HCT116 (cell line): ENCODE data around the gene TMEM247. TPM values are rescaled to one million over a fixed set of nuclear protein-coding genes. Genes with fewer than 3 reads are reported as not detected.

Experiments
- ATAC-seq: fragments of 200-7000 bp; cut with Tn5 transposase; 2 replicates; pipeline ENCODE4 v1.9.1; 2020; ENCODE audit warnings: mild to moderate bottlenecking, moderate library complexity
- BruUV-seq: library from RNA; stranded (reverse); fragments of 400-500 nt; replicated peaks from 2 replicates; lab custom pipeline; 2021; lab: Mats Ljungman, UMichigan
- CTCF ChIA-PET: fragments of 300-600 bp; sonication (Branson Sonifier 250); formaldehyde crosslinking; loops from one replicate; lab custom pipeline; 2021; ENCODE audit warnings: antibody characterized with exemption; lab: Charles Lee
- POLR2A ChIA-PET: fragments of 300-600, 350-600 bp; sonication (Branson Sonifier 250); formaldehyde crosslinking; loops from one replicate; lab custom pipeline; 2021; ENCODE audit warnings: antibody characterized with exemption; lab: Charles Lee
- RAD21 ChIA-PET, 2 experiments: fragments of 300-600 bp; sonication (Branson Sonifier 250); formaldehyde crosslinking; loops; one replicate each; lab custom pipeline; 2023; ENCODE audit warnings: low total read pairs in 2 of 2; ENCODE audit not compliant: uncharacterized antibody in 2 of 2, unreplicated experiment in 2 of 2, low non-redundant PET in 1 of 2; lab: Charles Lee
- DNase-seq: peaks from one replicate; pipeline ENCODE4 v3.0.0-alpha.2; 2010; ENCODE audit warnings: low read depth, low spot score
- H2AFZ ChIP-seq: fragments of 200-600 bp; shearing (Covaris generic), sonication (generic); 2 replicates; pipeline ENCODE4 v1.6.1; 2017; ENCODE audit warnings: low read depth, mixed run types, mixed read lengths, antibody characterized with exemption, low read length; ENCODE audit not compliant: poor library complexity, severe bottlenecking
- H3K27ac ChIP-seq: 2 replicates; pipeline ENCODE4 v1.5.1; 2012; ENCODE audit warnings: low read depth, low read length
- H3K27me3 ChIP-seq: fragments of 200-600 bp; sonication (generic); 2 replicates; pipeline ENCODE4 v1.6.1; 2016; ENCODE audit warnings: mixed run types, low read length, mixed read lengths; ENCODE audit not compliant: insufficient read depth
- H3K36me3 ChIP-seq, 2 experiments: fragments of 200-500 bp in 1 of 2; fragments of 200-600 bp in 1 of 2; sonication (Bioruptor generic) in 1 of 2; sonication (generic) in 1 of 2; 2 replicates each; pipeline versions ENCODE4 v1.5.1 to v1.6.1; 2014 to 2016; ENCODE audit warnings: low read length in 2 of 2, inconsistent platforms in 1 of 2, mixed read lengths in 1 of 2, mixed run types in 1 of 2; ENCODE audit not compliant: insufficient read depth in 2 of 2, control insufficient read depth in 1 of 2
- H3K4me1 ChIP-seq, 2 experiments: fragments of 200-600 bp in 1 of 2; sonication (generic) in 1 of 2; 2 replicates each; pipeline versions ENCODE4 v1.5.1 to v1.6.1; 2012 to 2017; ENCODE audit warnings: low read length in 2 of 2, inconsistent platforms in 1 of 2, mild to moderate bottlenecking in 1 of 2, mixed read lengths in 1 of 2, mixed run types in 1 of 2, moderate library complexity in 1 of 2; ENCODE audit not compliant: insufficient read depth in 2 of 2, control insufficient read depth in 1 of 2
- H3K4me2 ChIP-seq: fragments of 200-600 bp; sonication (generic); 2 replicates; pipeline ENCODE4 v1.6.1; 2017; ENCODE audit warnings: mixed run types, low read length, mixed read lengths
- H3K4me3 ChIP-seq, 2 experiments: fragments of 200-600 bp in 1 of 2; sonication (generic) in 1 of 2; replicated peaks in 1 of 2; 2 replicates each; pipeline ENCODE4 v1.5.1; 2011 to 2016; ENCODE audit warnings: low read length in 2 of 2, control low read depth in 1 of 2, low read depth in 1 of 2, mild to moderate bottlenecking in 1 of 2, mixed read lengths in 1 of 2, mixed run types in 1 of 2
- H3K79me2 ChIP-seq: fragments of 200-600 bp; sonication (generic); 2 replicates; pipeline ENCODE4 v1.6.1; 2017; ENCODE audit warnings: mild to moderate bottlenecking, mixed run types, low read length, moderate library complexity, mixed read lengths; ENCODE audit not compliant: insufficient read depth
- H3K9ac ChIP-seq: fragments of 200-600 bp; sonication (generic); 2 replicates; pipeline ENCODE4 v1.6.1; 2016; ENCODE audit warnings: low read length, mixed read lengths
- H3K9me2 ChIP-seq: fragments of 200-600 bp; sonication (generic), shearing (Covaris generic); 2 replicates; pipeline ENCODE4 v1.6.1; 2017; ENCODE audit warnings: mixed run types, mild to moderate bottlenecking, moderate library complexity; ENCODE audit not compliant: insufficient read depth
- H3K9me3 ChIP-seq, 2 experiments: fragments of 200-500 bp in 1 of 2; fragments of 200-600 bp in 1 of 2; sonication (Bioruptor generic) in 1 of 2; sonication (generic) in 1 of 2; 2 replicates each; pipeline ENCODE4 v1.6.1; 2014 to 2017; ENCODE audit warnings: low read length in 2 of 2, mixed read lengths in 2 of 2, inconsistent platforms in 1 of 2, low read depth in 1 of 2, mild to moderate bottlenecking in 1 of 2, mixed run types in 1 of 2, moderate library complexity in 1 of 2; ENCODE audit not compliant: control insufficient read depth in 1 of 2, insufficient read depth in 1 of 2
- H4K20me1 ChIP-seq: fragments of 200-600 bp; sonication (generic), shearing (Covaris generic); 2 replicates; pipeline ENCODE4 v1.6.1; 2017; ENCODE audit warnings: mixed run types, mild to moderate bottlenecking, moderate library complexity; ENCODE audit not compliant: insufficient read depth
- CBX3 ChIP-seq: IDR thresholded peaks from 2 replicates; pipeline ENCODE4 v1.6.1; 2012; ENCODE audit warnings: low read depth
- ELF1 ChIP-seq: IDR thresholded peaks from 2 replicates; pipeline ENCODE4 v1.6.1; 2012; ENCODE audit warnings: low read depth, borderline replicate concordance
- EZH2 ChIP-seq: fragments of 200-600 bp; sonication (generic); IDR thresholded peaks from 2 replicates; pipeline ENCODE4 v1.6.1; 2017; ENCODE audit warnings: antibody characterized with exemption, mixed run types
- EZH2phosphoT487 ChIP-seq: fragments of 200-600 bp; IDR thresholded peaks from 2 replicates; pipeline ENCODE4 v1.6.1; 2018; ENCODE audit warnings: antibody characterized with exemption, borderline replicate concordance
- FOSL1 ChIP-seq: IDR thresholded peaks from 2 replicates; pipeline ENCODE4 v1.6.1; 2012; ENCODE audit warnings: low read depth
- POLR2A ChIP-seq: IDR thresholded peaks from 2 replicates; pipeline ENCODE4 v1.7.0; 2011; ENCODE audit warnings: borderline replicate concordance; ENCODE audit not compliant: insufficient read depth, insufficient read length; ENCODE audit errors: extremely low read depth
- RAD21 ChIP-seq: IDR thresholded peaks from 2 replicates; pipeline ENCODE4 v1.6.1; 2012; ENCODE audit warnings: low read depth, mild to moderate bottlenecking
- REST ChIP-seq: IDR thresholded peaks from 2 replicates; pipeline ENCODE4 v1.6.1; 2012; ENCODE audit warnings: low read depth
- SRF ChIP-seq: IDR thresholded peaks from 2 replicates; pipeline ENCODE4 v1.6.1; 2012; ENCODE audit warnings: low read depth
- TCF7L2 ChIP-seq: IDR thresholded peaks from 2 replicates; pipeline ENCODE4 v1.7.0; 2011; ENCODE audit warnings: borderline replicate concordance, inconsistent platforms; ENCODE audit not compliant: insufficient read depth, insufficient read length; ENCODE audit errors: extremely low read depth
- ZFX ChIP-seq: fragments of 450-650 bp; IDR thresholded peaks from 2 replicates; pipeline ENCODE4 v1.6.1; 2017
- intact Hi-C: fragments of 100-400 bp; cut with micrococcal nuclease; formaldehyde crosslinking; loops from 2 replicates; pipeline ENCODE4 v1.10.0; 2022
- total RNA-seq: library from RNA; stranded (reverse); gene quantifications from one replicate; pipeline ENCODE4 v1.2.1, GENCODE V29; 2021; ENCODE audit not compliant: unreplicated experiment
- TF ChIP-seq, protein P1 (sequence below): IDR thresholded peaks from 2 replicates; pipeline ENCODE4 v1.6.1; 2011; ENCODE audit warnings: mild to moderate bottlenecking, low read length, moderate library complexity; ENCODE audit not compliant: insufficient replicate concordance; ENCODE audit errors: extremely low read depth
- TF ChIP-seq, protein P2 (sequence below), 3 experiments: fragments of 200-600 bp in 1 of 3; sonication (generic) in 1 of 3; IDR thresholded peaks in 2 of 3; conservative IDR thresholded peaks in 1 of 3; 2 replicates each; pipeline ENCODE4 v1.5.1; 2012 to 2017; ENCODE audit warnings: low read depth in 2 of 3, low read length in 2 of 3, antibody characterized with exemption in 1 of 3, borderline replicate concordance in 1 of 3, control low read depth in 1 of 3, mild to moderate bottlenecking in 1 of 3, mixed read lengths in 1 of 3, mixed run types in 1 of 3, moderate library complexity in 1 of 3; ENCODE audit not compliant: insufficient read depth in 1 of 3

TMEM247 gene
- total RNA-seq, 1 experiment from 2014 or later, result not detected

GRCh38 chr2:46514738-46515137, 35.4 kb downstream of the TMEM247 start:
- RAD21 ChIA-PET, result no interaction called here
- Histone ChIP-seq H3K9me3 (peaks cover 4 to 15% of the 10 kb centered on the region in 2 experiments; a peak in 3 of 4 replicates), H4K20me1 (no peaks in the 10 kb centered on the region), H3K27me3 (no peaks in the 10 kb centered on the region), H3K27ac (no peak overlapping the region), H3K79me2 (no peaks in the 10 kb centered on the region), H3K36me3 (no peaks in the 10 kb centered on the region), H2AFZ (no peak overlapping the region), H3K9me2 (no peaks in the 10 kb centered on the region), H3K4me1 (peaks cover 0 to 10% of the 10 kb centered on the region in 2 experiments; a peak in 2 of 4 replicates), H3K4me3 (no peak overlapping the region), H3K9ac (no peak overlapping the region), H3K4me2 (no peak overlapping the region; the same call in 1 of the 2 replicates)
- no peak for DNase-seq
- CTCF ChIA-PET, result no interaction called here
- TF ChIP-seq REST, result no peak
- TF ChIP-seq CBX3, result peak; percentile 40; the same call in 1 of the 2 replicates
- intact Hi-C loops, result no loop called here
- BruUV-seq, result no TSS peak
- POLR2A ChIA-PET, result no interaction called here
- ATAC-seq, result no peak

DNA sequence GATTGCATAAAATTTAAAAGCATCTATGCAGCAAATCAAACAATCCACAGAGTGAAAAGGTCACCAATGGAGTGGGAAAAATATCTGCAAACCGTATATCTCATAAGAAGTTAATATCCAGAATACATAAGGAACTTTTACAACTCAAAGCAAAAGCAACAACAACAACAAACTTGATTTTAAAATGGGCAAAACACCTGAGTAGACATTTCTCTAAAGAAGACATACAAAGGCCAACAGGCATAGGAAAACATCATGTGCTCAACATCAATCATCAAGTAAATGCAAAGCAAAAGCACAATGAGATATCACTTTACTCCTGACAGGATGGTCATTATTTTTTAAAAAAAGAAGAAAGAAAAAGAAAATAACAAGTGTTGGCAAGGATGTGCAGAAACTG, 38.1 kb downstream of the TMEM247 start:
- H2AFZ ChIP-seq, result no peak overlapping the region
- H3K9ac ChIP-seq, result no peak overlapping the region
- no peaks in the 10 kb centered on the region for H3K36me3 ChIP-seq
- no peak overlapping the region for H3K27ac ChIP-seq
- H3K79me2 ChIP-seq, result no peaks in the 10 kb centered on the region
- H3K27me3 ChIP-seq, result no peaks in the 10 kb centered on the region
- H3K4me1 ChIP-seq, result peaks cover 0 to 10% of the 10 kb centered on the region in 2 experiments; a peak in 2 of 4 replicates
- intact Hi-C loops, result no loop called here
- H3K9me3 ChIP-seq, result peaks cover 4 to 15% of the 10 kb centered on the region in 2 experiments; a peak in 3 of 4 replicates
- no TSS peak for BruUV-seq
- H3K4me2 ChIP-seq, result no peak overlapping the region
- RAD21 ChIA-PET, result no interaction called here
- no peak overlapping the region for H3K4me3 ChIP-seq
- CTCF ChIA-PET, result no interaction called here
- H3K9me2 ChIP-seq, result no peaks in the 10 kb centered on the region
- POLR2A ChIA-PET, result no interaction called here
- ATAC-seq (no peak), DNase-seq (no peak)
- H4K20me1 ChIP-seq, result no peaks in the 10 kb centered on the region
- TF ChIP-seq FOSL1 (no peak), CBX3 (no peak), EZH2phosphoT487 (no peak), SRF (no peak), POLR2A (no peak), EZH2 (no peak), ZFX (no peak), ELF1 (no peak), TCF7L2 (no peak), RAD21 (no peak)
- TF ChIP-seq, protein P1, sequence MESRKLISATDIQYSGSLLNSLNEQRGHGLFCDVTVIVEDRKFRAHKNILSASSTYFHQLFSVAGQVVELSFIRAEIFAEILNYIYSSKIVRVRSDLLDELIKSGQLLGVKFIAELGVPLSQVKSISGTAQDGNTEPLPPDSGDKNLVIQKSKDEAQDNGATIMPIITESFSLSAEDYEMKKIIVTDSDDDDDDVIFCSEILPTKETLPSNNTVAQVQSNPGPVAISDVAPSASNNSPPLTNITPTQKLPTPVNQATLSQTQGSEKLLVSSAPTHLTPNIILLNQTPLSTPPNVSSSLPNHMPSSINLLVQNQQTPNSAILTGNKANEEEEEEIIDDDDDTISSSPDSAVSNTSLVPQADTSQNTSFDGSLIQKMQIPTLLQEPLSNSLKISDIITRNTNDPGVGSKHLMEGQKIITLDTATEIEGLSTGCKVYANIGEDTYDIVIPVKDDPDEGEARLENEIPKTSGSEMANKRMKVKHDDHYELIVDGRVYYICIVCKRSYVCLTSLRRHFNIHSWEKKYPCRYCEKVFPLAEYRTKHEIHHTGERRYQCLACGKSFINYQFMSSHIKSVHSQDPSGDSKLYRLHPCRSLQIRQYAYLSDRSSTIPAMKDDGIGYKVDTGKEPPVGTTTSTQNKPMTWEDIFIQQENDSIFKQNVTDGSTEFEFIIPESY, result no peak
- TF ChIP-seq, protein P2, sequence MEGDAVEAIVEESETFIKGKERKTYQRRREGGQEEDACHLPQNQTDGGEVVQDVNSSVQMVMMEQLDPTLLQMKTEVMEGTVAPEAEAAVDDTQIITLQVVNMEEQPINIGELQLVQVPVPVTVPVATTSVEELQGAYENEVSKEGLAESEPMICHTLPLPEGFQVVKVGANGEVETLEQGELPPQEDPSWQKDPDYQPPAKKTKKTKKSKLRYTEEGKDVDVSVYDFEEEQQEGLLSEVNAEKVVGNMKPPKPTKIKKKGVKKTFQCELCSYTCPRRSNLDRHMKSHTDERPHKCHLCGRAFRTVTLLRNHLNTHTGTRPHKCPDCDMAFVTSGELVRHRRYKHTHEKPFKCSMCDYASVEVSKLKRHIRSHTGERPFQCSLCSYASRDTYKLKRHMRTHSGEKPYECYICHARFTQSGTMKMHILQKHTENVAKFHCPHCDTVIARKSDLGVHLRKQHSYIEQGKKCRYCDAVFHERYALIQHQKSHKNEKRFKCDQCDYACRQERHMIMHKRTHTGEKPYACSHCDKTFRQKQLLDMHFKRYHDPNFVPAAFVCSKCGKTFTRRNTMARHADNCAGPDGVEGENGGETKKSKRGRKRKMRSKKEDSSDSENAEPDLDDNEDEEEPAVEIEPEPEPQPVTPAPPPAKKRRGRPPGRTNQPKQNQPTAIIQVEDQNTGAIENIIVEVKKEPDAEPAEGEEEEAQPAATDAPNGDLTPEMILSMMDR (IDR thresholded peaks at IDR 0.05 in 2 of 3, conservative IDR thresholded peaks at IDR 0.05 in 1 of 3; ENCODE audit: borderline replicate concordance in 1 of 3, insufficient read depth in 1 of 3, low read depth in 2 of 3, low read length in 2 of 3), result no peak
